Suprapubic skin (tissue), 4 donors: ENCODE results near the gene PARD3B. TPM values are rescaled to one million over a fixed set of nuclear protein-coding genes. Genes with fewer than 3 reads are reported as not detected.

ENCODE experiments used
- DNase-seq, 2 donors: peaks; one replicate each; pipeline ENCODE4 v3.0.0-alpha.2; 2019; ENCODE audit warnings: low spot score in 2 of 2
- H3K27ac ChIP-seq: fragments of 200-600 bp; sonication (generic); one replicate; pipeline ENCODE4 v1.5.1; 2019
- H3K27me3 ChIP-seq: fragments of 200-600 bp; sonication (generic); one replicate; pipeline ENCODE4 v1.5.1; 2019
- H3K36me3 ChIP-seq: fragments of 200-600 bp; sonication (generic); one replicate; pipeline ENCODE4 v1.5.1; 2019
- H3K4me1 ChIP-seq: fragments of 200-600 bp; sonication (generic); one replicate; pipeline ENCODE4 v1.5.1; 2019
- H3K4me3 ChIP-seq: fragments of 200-600 bp; sonication (generic); one replicate; pipeline ENCODE4 v1.5.1; 2019; ENCODE audit warnings: mild to moderate bottlenecking
- H3K9me3 ChIP-seq: fragments of 200-600 bp; sonication (generic); one replicate; pipeline ENCODE4 v1.5.1; 2019
- CTCF ChIP-seq, 2 donors: fragments of 200-600 bp in 1 of 2; fragments of 450-650 bp in 1 of 2; sonication (generic) in 1 of 2; IDR thresholded peaks; one replicate each; pipeline ENCODE4 v1.5.1; 2016 to 2019; ENCODE audit warnings: antibody characterized with exemption in 2 of 2, mild to moderate bottlenecking in 1 of 2, moderate library complexity in 1 of 2
- EP300 ChIP-seq: sonication (generic); formaldehyde crosslinking; IDR thresholded peaks from one replicate; pipeline ENCODE4 v1.6.1; 2017; ENCODE audit warnings: antibody characterized with exemption
- POLR2A ChIP-seq, 2 donors: fragments of 450-650 bp; IDR thresholded peaks; one replicate each; pipeline ENCODE4 v1.6.1; 2017; ENCODE audit warnings: antibody characterized with exemption in 2 of 2, mild to moderate bottlenecking in 2 of 2, moderate library complexity in 2 of 2
- POLR2AphosphoS5 ChIP-seq, 3 donors: sonication (generic); formaldehyde crosslinking; IDR thresholded peaks; one replicate each; pipeline ENCODE4 v1.6.1; 2017; ENCODE audit warnings: antibody characterized with exemption in 3 of 3
- WGBS: methylation state at CpG from one replicate; pipeline ENCODE4 v1.1.5; 2018; 5-methylcytosine and 5-hydroxymethylcytosine counted together
- total RNA-seq, 4 donors: library from RNA; depleted of rRNA; stranded (reverse); fragments of >200 nt; gene quantifications; one replicate each; pipeline ENCODE4 v1.1.0, GENCODE V29; 2016

The PARD3B gene
- total RNA-seq, 4 donors from 2014 or later: 12.5 to 18.9 (median 15.5) TPM

- no peak for DNase-seq
- Histone ChIP-seq H3K27me3 (no peaks in the 10 kb centered on the region), H3K4me1 (no peaks in the 10 kb centered on the region), H3K27ac (no peak overlapping the region), H3K4me3 (no peak overlapping the region), H3K36me3 (no peaks in the 10 kb centered on the region), H3K9me3 (no peaks in the 10 kb centered on the region)
- TF ChIP-seq POLR2A (IDR thresholded peaks at IDR 0.05): no peak
- TF ChIP-seq CTCF (IDR thresholded peaks at IDR 0.05): no peak
- WGBS: 67% methylated on average over 2 of the region's 2 CpGs
These were observed 30.8 kb upstream of the PARD3B start for GRCh38 chr2:204514439-204514838.

- no peak for TF ChIP-seq CTCF (IDR thresholded peaks at IDR 0.05)
- TF ChIP-seq POLR2AphosphoS5 (IDR thresholded peaks at IDR 0.05): no peak
- TF ChIP-seq POLR2A (IDR thresholded peaks at IDR 0.05): no peak
- no peak for TF ChIP-seq EP300
These were observed 29.9 kb upstream of the PARD3B start for GRCh38 chr2:204515416-204515815.

GRCh38 chr2:204517154-204517553 lies 28.1 kb upstream of the PARD3B start:
- WGBS: 97% methylated on average over 5 of the region's 5 CpGs
- H3K4me3 ChIP-seq: no peak overlapping the region
- TF ChIP-seq POLR2AphosphoS5 (IDR thresholded peaks at IDR 0.05): no peak
- TF ChIP-seq CTCF (IDR thresholded peaks at IDR 0.05): no peak
- no peak for TF ChIP-seq POLR2A (IDR thresholded peaks at IDR 0.05)
- no peak for TF ChIP-seq EP300
- no peaks in the 10 kb centered on the region for H3K36me3 ChIP-seq
- no peaks in the 10 kb centered on the region for H3K27me3 ChIP-seq
- H3K9me3 ChIP-seq: no peaks in the 10 kb centered on the region
- no peak for DNase-seq
- H3K4me1 ChIP-seq: no peaks in the 10 kb centered on the region
- H3K27ac ChIP-seq: no peak overlapping the region

More at GRCh38 chr2:204515416-204515815, 29.9 kb upstream of the PARD3B start:
- no peaks in the 10 kb centered on the region for H3K4me1 ChIP-seq
- WGBS: 92% methylated on average over 3 of the region's 3 CpGs
- H3K9me3 ChIP-seq: no peaks in the 10 kb centered on the region
- H3K27ac ChIP-seq: no peak overlapping the region
- no peak for DNase-seq
- H3K27me3 ChIP-seq: no peaks in the 10 kb centered on the region
- H3K36me3 ChIP-seq: no peaks in the 10 kb centered on the region
- no peak overlapping the region for H3K4me3 ChIP-seq

- WGBS: 76% methylated on average over 6 of the region's 6 CpGs
- H3K9me3 ChIP-seq: no peaks in the 10 kb centered on the region
- DNase-seq: no peak
These were observed 15.3 kb upstream of the PARD3B start for GRCh38 chr2:204529795-204530463.

GRCh38 chr2:204530464-204530805 lies 14.8 kb upstream of the PARD3B start:
- 79% methylated on average over 1 of the region's 1 CpG for WGBS
- Histone ChIP-seq H3K4me3 (no peak overlapping the region), H3K9me3 (no peaks in the 10 kb centered on the region)

More at GRCh38 chr2:204529795-204530463, 15.3 kb upstream of the PARD3B start:
- no peaks in the 10 kb centered on the region for H3K27me3 ChIP-seq
- no peaks in the 10 kb centered on the region for H3K36me3 ChIP-seq
- TF ChIP-seq CTCF (IDR thresholded peaks at IDR 0.05) (no peak), POLR2A (IDR thresholded peaks at IDR 0.05) (no peak), EP300 (no peak), POLR2AphosphoS5 (IDR thresholded peaks at IDR 0.05) (no peak)
- H3K4me1 ChIP-seq: no peaks in the 10 kb centered on the region
- no peak overlapping the region for H3K4me3 ChIP-seq
- no peak overlapping the region for H3K27ac ChIP-seq

More at GRCh38 chr2:204530464-204530805, 14.8 kb upstream of the PARD3B start:
- no peaks in the 10 kb centered on the region for H3K4me1 ChIP-seq
- DNase-seq: no peak
- no peaks in the 10 kb centered on the region for H3K27me3 ChIP-seq
- H3K36me3 ChIP-seq: no peaks in the 10 kb centered on the region
- TF ChIP-seq POLR2A (IDR thresholded peaks at IDR 0.05) (no peak), CTCF (IDR thresholded peaks at IDR 0.05) (no peak)
- H3K27ac ChIP-seq: no peak overlapping the region
